Iris pigment epithelial cell (primary cell): ENCODE measurements around the gene TNFRSF9.

Experiments
- DNase-seq: peaks from one replicate; pipeline ENCODE4 v3.0.0-alpha.2; 2011; ENCODE audit warnings: low read depth

Gene TNFRSF9

DNA sequence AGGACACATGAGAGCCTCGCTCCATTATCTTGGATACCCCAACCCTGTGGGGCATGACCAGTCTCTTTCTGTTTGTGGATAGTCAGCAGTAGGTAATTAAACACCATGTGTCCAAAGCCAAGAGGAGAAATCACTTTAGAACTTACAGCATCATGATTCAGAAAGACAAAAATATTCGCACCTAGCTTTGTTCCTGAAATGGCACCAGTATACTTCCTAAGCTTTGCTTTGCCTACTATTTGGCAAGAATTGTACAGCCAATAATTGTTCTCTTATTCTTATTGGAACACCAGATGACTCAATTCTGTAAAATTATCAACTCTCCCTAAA lies 24.2 kb downstream of the TNFRSF9 start:
- DNase-seq = no peak

DNA sequence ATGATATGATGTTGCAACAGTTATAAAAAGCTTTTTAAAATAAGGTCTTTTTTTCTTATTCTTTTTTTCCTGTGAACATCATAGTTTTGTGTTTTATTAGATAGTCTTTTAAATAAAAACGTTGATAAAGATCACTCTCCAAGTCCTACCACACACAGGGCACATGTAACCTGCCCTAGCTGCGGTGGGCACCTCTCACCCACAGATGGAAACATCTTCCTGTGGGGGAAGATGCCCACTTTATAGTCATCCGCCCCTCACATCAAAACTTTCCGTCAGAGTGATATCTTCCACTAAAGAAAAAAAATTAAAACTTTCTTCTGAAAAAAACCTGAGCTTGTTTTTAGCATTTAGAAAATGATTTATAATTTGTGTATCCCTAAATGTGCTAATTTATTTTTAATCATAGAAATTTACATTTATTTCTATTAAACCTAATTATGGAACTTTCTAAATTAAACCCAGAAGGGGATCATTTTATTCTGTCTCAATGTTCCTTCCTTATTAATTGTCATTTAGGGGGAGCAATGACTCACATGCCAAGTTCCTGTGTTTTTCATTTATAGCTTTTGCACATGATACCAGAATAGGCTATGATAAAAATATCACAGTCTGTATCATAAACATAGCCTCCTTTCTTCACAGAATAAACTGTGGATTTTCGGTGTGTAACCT lies 24.7 kb downstream of the TNFRSF9 start:
- DNase-seq = no peak

DNA sequence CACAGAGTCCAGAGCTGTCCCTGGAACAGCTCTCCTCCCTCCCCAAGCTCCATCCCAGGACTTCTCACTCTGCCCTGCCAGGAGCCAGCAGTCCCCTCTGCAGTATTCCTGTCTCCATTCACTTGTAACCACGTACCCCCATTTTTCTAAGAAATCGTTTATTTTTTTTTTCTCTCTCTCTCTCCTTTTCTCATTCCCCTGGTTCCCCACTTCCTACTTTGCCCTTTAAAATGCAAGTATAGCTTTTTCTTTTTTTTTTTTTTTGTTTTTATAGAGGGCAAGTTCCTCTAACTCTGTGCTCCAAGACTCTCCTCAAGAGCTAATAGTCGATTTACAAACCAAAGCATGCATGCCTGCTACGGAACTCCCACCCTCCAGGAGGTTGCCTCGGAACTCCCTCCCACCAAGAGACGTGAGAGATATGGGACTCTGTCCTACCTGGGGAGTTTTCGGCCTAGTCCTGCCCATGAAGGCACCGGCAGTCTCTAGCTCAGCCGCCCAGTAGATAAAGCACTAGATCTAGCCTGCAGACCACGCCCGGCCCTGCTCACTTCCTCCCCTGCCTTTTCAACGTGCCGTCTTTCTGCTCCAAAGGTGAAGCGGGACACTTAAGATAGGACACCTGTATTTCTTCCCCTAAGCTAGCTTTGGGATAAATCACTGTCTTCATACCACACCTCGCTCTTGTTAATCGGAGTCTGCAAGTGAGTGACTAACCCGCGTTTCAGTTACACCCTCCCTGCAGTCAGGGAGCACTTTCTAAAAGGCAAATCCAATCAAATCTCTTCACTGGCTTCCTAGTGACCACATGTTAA lies 27.7 kb downstream of the TNFRSF9 start:
- no peak for DNase-seq

DNA sequence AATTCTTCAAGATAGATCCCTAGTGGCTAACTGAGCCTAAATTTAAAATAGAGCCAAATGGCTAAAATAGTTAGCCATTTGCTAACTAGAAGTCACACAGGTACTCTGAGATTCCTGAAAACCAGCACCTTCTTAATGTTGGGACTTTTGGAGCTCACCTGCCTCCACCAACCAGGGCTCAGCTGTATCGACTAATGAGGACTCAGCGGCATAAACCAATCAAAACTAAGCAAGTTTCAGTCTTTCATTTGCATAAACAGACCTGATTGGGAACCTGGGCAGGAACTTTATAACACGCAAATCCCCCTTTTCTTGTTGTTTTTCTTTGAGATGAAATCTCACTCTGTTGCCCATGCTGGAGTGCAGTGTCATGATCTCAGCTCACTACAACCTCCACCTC lies 28.5 kb downstream of the TNFRSF9 start:
- no peak for DNase-seq

DNA sequence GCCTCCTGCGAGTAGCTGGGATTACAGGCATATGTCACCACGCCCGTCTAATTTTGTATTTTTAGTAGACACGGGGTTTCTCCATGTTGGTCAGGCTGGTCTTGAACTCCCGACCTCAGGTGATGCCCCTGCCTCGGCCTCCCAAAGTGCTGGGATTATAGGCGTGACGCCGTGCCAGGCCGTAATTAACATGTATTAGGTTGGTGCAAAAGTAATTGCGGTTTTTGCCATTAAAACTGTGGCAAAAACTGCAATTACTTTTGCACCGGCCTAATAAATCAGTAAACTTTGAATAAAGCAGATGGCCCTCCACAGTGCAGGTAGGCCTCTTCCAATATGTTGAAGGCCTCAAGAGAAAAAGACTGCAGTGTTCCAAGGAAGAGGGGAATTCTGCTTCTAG lies 35.4 kb downstream of the TNFRSF9 start:
- no peak for DNase-seq

DNA sequence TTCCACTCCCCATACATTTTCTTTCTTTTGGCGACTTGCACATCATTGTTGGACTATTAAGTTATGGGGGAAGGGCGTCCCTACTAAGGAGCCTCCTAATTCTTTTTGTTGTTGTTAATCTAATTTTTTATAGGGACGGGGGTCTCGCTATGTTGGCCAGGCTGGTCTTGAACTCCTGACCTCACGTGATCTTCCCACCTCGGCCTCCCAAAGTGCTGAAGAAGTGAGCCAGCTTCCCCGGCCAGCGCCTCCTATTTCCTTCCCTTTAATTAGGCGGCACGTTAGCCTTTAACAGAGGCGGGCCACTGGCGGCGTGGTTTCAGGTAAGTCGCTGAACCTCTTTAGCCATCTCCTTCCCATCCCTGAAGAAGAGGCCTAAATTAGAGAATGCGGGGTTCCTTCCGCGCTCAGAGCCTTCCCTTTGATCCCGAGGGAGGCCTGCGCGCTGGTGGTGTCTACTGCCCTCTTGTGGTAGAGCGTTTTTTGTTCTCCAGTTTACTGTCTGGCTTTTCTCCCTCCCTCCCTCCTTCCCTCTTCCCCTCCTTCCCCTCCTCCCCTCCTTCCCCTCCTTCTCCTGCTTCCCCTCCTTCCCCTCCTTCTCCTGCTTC lies 38.1 kb downstream of the TNFRSF9 start:
- peak; percentile 61 for DNase-seq

DNA sequence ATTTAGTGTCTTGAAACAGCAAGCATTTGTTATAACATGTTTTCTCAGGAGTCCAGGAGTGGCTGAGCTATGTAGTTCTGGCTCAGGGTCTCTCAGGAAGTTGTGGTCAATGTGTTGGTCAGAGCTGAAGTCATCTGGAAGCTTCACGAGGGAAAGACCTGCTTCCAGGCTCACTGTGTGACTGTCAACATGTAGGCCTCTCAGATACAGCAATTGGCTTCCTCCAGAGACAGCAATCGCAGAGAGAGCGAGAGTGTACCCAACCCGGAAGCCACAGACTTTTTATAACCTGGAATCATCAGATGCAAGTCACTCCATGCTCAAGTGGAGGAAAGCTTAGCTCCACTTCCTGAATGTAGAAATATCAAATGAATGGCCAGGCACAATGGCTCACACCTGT lies 40.9 kb downstream of the TNFRSF9 start:
- peak; percentile 34 for DNase-seq

DNA sequence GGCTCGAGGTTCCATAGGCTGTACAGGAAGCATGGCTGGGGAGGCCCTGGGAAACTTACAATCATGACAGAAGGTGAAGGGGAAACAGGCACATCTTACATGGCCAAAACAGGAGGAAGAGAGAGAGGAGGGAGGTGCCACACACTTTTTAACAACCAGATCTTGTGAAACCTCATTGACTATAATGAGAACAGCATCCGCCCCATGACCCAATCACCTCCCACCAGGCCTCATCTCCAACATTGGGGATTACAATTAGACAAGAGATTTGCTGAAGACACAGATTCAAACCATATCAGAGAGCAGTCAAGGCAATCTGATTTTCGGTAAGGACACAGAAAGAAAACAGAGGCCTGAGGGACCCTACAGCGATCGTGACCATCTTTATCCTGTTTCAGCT lies 41.7 kb downstream of the TNFRSF9 start:
- no peak for DNase-seq

DNA sequence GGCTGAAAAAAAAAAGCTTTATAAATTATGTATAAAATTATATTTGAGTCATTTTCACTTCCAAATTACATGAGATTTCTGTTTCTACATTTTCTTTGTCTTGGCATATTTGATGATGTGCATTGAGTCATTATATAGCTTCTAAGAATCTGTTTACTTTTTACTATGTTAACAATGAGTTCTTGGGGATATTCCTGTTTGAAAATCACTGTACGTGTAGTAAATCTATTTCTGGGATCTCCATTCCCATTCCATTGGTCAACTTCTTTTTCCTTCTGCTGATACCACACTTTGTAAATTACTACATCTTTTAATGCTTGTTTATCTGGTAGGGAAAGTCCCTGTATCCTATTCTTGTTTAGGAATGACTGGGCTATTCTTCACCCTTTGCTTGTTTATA lies 43.6 kb downstream of the TNFRSF9 start:
- no peak for DNase-seq

DNA sequence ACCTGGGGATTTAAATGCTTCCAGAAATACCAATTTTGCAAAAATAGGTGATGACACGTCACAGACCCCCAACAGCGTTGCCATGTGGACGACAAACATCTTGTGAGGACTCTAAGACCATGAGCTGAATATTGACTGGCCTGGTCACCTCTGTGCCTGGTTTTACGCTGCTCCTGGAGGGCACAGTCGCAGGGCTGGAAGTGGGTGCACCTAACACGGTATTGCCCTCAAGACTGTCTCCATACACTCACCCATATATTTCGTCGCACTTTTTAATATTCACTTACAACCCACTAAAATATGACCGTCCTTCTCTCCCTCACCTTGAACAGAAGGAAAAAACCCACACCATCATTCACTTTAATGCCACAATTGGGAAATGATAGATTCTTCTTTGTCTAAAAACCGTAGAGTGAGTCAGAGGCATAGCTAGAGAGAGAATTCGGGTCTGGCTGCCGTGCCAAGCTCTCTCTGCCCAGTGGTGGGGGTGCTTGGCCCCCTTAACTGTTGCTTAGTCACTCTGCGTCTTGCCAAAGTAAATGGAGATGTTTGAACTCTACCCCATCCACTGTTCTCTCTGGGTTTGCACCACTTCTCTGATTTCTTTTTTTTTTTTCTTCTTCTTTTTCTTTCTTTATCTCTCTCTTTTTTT lies 47.0 kb downstream of the TNFRSF9 start:
- DNase-seq = peak; percentile 40

DNA sequence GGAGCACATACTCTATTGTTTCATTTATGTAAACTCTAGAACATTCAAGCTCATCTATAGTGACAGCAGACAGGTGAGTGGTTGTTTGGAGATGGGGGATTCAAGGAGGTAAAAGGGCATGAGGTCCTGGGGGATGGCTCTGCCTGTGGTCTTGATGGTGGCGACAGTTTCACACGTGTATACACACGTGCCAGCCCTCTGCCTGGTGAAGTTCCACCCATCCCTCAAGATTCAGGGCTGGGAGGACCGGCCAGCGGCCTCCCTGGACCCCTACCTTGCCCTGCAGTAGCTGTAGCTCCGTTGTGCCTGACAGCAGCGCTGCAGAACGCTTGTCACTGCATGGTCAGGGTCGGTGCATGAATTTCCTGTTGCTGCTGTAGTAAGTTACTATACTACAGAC lies 48.8 kb downstream of the TNFRSF9 start:
- no peak for DNase-seq

DNA sequence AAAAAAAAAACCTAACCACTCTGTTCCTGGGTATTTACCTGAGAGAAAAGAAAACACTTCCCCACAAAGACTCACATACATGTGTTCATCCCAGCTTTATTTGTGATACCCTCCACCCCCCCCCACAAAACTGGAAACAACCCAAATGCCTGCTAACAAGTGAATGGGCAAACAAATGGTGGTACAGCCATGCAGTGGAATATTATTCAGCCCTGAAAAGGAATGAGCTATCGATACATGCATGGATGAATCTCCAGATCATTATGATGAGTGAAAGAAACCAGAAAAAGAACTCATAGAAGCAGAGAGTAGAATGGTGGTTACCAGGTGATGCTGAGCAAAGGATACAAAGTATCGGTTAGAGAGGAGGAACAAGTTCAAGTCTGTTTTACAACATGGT lies 49.8 kb downstream of the TNFRSF9 start:
- no peak for DNase-seq

DNA sequence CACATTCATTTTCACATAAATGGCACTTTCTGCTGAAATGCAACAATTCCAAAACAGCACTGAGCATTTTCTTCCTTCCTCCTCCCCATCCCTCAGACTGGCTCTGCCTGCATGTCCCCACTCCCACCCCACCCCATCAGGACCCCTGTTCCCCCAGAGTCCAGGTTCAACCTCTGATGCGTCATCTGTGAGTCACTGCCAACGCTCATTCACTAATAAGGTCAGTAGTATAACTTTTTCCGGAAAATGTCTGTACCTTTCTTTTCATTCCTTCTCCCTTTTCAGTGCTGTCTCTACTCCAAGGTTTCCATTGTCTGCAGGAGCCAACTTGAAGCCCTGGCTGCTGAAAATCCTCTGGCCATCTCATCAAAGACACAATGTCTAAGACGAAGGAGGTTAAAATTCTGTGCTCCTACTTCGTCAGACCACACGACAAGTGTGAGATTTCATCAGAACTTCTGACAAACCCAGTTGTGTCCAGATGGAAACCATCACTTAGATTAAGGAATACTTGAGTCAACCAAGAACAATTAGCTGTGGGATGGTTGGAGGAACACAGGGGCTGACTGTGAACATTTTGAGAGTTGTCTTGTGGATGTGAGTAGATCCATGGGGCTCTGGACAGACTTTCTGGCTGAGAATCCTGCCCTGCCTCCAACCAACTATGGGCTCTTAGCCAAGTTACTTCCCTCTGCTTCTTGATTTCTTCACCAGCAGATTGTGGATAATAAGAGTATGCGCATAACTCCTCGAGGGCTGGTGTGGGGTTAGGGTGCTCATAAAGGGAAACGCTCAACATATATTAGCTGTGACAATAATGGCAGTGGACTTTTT lies 52.2 kb downstream of the TNFRSF9 start:
- peak; percentile 10 for DNase-seq

DNA sequence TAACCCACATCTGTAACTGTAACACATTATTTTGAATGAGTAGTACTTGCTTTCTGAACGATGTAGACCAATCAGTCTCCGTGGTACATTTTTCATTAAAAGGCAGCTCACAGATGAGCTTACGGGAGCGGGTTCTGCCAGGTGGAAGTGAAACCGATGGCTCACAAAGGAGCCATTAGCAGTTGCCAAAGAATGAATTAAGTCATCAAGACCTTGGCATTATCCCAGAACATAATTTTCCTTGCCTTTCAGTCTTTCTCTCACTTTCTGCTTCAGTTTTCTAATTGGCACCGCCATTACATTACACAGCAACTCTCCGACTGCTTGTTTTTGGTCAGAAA lies 54.3 kb downstream of the TNFRSF9 start:
- DNase-seq = peak; percentile 5

DNA sequence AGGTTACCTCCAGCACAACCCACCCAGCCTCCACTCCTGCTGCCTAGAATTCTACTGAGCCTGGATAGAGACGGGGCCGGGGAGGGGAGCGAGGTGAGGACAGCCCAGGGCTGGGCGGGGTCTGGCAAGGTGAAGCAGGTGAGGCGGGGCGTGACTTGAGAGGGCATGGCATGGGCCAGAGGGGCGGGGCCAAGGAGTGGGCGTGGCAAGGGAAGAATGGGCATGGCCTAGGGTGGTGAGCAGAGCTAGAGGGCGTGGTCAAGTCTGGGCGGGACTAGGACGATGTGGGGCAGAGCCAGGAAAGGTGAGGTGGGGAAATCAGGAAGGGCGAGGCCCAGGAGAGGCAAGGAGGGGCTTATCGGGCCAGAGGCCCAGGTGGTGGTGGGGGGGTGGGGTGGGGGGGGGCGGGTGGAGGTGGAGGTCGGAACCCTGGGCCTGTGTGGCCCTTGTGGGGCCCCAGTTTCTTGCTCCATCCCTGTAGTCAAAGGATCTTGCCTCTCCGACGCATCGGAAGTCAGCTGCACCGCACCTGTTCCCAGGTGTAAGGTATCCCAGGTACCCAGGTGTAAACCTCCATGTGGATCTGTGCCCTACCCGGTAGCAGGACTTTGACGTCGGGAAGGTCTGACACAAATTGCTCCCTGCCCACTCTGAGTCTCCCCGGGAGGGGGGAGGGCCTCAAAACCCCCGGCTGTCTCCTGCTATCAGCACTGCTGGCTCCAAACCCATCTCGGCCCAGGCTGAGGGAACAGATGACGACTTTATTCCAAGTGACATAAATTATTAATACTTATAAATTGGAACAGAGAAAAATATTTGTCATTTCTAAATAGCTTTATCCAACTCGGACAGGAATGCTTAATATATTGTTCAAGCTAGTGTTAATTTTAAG lies 54.9 kb downstream of the TNFRSF9 start:
- no peak for DNase-seq

DNA sequence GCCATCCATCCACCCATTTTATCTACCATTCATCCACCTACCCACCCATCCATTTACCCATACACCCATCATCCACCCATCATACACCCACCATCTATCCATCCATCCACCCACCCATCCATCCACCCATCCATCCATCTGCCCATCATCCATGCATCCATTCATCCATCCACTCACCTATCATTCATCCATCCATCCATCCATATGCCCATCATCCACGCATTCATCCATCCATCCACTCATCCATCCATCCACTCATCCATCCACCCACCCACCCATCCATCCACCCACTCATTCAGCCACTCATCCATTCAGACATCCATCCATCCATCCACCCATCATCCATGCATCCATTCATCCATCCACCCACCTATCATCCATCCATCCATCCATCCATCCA lies 55.9 kb downstream of the TNFRSF9 start:
- no peak for DNase-seq

DNA sequence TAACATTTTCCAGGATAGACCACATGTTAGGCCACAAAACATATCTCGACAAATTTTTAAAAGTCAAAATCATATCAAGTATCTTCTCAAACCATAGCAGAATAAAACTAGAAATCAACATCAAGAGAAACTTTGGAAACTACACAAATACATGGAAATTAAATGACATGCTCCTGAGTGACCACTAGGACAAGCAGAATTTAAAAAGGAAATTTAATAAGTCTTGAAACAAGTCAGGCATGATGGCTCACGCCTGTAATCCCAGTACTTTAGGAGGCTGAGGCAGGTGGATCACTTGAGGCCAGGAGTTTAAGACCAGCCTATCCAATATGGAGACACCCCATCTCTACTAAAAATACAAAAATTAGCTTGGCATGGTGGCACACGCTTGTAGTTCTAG lies 61.4 kb downstream of the TNFRSF9 start:
- no peak for DNase-seq

DNA sequence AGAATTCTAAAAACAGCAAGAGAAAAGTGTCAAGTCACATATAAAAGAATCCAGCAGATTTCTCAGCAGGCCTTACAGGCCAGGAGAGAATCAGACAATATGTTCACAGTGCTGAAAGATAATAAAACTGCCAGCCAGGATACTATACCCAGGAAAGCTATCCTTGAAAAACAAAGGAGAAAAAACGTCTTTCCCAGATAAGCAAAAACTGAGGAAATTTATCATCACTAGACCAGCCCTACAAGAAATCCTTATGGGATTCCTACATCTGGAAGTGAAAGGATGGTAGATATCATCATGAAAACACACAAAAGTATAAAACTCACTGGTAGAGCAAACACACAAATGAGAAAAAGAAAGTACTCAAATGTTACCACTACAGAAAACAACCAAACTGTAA lies 62.6 kb downstream of the TNFRSF9 start:
- no peak for DNase-seq

DNA sequence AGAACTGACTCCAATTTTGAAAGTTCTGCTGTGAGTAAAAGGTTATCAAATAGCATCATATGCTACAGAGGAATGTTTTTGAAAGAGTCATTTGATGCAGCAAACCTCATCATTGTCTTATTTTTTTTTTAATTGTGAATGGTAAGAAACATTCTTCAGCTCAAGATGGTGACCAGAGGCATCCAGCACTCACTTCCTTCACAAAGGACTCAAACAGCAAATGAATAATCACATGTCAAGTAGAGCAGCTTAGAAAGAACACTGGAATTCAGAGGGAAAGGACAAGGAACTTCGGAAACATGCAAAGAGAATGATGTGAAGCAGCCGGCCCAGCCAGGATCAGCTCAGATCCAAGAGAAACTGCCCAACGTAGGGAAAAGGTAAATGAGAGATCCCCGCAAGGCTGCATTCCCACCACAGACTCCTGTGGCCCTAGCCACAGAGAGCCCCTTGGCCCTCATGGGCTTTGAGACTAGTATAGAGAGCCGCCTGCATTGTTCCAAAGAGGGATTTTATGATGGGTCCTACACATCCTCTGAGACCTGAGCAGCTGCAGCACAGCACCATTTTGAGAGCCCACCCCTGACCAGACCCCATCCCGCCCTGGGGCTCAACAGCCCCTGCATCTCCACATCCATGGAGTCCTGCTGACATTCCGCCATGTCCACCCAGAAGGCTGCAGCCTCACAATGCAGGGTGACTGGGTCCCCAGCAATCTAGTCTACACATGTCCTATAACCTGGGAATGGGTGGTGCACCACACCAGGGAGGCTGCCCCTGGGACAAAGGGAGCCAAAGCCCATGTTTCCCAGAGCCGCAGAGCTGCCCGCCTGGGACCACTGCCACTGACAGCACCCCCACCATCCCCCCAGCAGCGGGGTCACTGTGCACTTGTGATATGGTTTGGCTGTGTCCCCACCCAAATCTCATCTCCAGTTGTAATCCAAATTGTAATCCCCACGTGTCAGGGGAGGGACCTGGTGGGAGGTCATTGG lies 66.5 kb downstream of the TNFRSF9 start:
- no peak for DNase-seq

DNA sequence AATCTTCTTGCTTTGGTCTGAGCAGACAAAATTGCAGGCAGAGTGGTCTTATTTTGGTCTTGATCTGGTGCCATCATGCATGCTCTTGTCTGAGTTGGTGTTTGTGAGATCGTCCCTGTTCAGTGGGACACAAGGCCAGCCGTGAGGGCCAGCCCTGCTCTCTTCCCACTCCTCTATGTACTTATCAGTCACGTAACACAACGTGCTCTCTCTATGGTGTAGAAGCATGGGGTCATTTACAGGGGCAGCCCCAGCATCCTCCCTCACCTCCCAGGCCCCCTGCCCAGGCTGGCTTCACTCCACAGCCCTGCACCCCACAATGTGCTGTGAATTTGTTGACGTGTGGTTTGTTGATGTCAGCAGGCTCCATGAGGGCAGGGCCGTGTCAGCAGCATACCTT lies 69.5 kb downstream of the TNFRSF9 start:
- no peak for DNase-seq
